GM21825 (cell line): ENCODE data around the gene CACNG1.

ENCODE experiments used
- ATAC-seq: cut with Tn5 transposase; IDR thresholded peaks from one replicate; pipeline ENCODE4 v1.9.1; 2021; ENCODE audit warnings: mild to moderate bottlenecking, moderate library complexity; ENCODE audit not compliant: unreplicated experiment

The CACNG1 gene, protein sequence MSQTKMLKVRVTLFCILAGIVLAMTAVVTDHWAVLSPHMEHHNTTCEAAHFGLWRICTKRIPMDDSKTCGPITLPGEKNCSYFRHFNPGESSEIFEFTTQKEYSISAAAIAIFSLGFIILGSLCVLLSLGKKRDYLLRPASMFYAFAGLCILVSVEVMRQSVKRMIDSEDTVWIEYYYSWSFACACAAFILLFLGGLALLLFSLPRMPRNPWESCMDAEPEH

DNA sequence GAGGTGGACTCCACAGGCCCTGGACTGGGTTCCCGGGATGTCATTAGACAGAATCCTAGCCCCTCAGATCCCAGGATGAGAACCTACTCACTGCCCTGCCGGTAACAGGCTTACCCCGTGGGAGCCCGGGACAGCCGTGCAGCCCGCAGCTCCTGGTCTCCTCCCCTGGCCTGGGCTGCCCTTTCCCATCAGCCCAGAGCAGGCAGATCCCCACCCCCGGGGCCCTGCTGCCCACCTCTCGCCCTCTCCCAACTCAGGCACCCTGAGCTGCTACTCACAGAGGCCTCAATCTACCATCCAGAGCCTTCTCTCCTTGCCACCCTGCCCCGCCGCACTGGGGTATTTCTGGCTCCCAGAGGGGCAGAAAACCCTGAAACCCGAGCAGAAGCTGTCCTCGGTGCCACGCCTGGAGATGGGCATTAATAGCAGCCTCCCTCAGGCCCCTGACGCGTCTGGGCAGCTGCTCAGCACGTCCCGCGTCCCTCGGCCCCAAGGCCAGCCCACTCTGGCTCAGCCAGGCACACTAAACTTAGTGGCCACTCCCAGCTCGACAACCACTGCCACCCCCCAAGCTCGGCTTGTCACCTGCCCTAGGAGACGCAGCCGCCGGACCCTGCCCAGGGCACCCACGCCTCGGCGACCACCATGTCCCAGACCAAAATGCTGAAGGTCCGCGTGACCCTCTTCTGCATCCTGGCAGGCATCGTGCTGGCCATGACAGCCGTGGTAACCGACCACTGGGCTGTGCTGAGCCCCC lies at the start of gene CACNG1:
CACNG1 (plus strand) TSS at position 539 of the 757 bp plus-strand sequence; CDS start at position 646, 107 bp downstream.
- ATAC-seq, result no peak

DNA sequence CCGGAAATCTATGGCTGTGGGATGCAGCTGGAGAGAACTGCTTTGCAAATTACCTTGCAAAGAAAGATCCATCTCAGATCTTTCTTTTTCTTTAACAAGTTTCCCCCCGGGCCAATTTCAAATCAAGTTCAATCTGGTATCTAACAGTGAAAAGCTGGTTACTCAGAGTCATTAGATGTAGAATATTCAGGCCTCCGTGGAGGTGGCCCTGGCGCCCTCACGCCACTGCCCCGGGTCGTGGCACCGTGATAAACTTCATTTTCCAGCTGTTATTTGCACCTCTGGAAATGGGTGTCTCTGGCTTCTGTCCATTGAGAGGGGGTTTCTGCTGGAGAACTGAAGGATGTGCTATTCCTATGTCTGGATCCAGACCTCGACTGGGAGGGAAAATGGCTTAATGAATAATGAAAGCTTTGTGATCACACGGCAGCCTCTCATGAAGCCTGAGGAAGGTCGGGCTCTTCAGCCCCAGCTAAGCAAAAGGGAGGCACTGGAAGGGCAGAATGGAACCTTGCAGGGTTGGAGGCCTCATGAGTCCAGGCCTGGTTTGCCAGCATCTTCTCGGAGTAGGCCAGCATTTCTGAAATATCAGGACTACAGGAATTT lies 49.3 kb upstream of the CACNG1 start:
- no peak for ATAC-seq

DNA sequence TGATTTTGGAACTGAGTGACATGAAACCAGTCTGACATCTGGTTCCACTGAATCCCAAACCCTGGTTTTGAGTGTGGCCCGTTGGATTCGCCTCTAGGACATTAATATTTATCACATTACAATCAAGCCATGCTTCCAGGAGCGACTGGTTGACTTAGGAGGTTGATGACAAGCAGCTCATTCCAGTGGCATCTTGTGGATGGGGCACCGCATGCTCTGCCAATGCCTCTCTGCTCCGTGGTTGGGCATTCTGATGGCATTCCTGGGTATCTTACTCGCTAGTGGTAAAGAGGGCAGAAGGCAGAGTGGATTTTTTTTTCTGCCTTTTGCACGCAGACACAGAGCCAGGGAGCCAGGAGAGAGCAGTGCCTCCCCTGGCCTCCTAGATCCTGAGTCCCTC lies 48.4 kb upstream of the CACNG1 start:
- ATAC-seq, result no peak

DNA sequence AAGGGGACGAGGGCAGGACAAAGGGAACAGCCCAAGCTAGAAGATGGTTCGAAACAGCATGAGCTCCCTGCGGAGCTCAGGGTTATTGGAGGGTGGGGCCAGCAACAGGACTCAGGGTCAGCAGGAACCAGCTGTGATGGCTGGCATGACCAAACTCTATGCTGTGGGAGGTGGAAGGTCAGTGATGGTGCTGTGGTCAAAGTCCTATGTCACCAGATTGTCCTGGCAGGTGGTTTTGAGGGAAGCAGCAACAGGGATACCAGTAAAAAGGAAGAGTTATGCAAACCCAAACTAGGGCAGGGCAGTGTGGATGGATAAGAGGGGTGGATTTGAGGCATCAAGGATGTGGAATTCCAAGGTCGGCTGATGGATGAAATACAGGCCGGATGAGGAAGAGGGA lies 47.4 kb upstream of the CACNG1 start:
- no peak for ATAC-seq

DNA sequence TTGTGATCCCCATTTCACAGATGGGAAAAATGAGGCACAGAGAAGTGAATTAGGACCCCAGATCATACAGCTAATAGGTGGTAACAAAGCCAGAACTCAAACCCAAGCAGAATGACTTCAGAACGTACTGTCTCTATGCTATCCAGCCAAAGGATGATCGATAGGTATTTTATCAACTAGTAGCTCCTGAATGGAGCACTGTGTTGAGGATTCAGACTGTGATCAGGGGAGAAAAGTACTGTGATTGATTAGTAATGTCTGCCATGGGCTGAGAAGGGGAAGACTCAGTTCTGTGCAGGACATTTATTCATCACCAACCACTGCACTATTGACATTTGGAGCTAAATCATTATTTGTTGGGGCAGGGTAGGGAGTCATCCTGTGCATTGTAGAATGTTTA lies 41.1 kb upstream of the CACNG1 start:
- ATAC-seq, result no peak

DNA sequence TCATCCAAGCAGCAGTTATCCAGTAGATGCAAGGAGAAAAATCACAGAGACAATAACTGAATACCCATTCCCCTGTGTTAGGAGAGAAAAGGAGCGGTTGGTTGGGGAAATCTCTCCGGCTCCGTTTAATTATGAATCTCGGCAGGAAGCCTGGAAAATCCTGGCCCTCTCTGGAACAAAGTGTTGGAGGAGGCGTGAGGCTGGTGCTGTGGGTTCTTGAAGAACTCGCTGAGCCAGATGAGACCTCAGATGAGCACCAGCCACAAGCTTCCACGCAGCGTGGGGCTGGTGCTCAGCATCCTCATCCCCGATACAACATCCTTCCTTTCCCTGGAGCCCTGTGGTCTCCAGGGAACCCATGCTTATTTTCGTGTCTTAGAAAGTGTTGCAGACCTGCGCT lies 40.2 kb upstream of the CACNG1 start:
- ATAC-seq, result no peak

DNA sequence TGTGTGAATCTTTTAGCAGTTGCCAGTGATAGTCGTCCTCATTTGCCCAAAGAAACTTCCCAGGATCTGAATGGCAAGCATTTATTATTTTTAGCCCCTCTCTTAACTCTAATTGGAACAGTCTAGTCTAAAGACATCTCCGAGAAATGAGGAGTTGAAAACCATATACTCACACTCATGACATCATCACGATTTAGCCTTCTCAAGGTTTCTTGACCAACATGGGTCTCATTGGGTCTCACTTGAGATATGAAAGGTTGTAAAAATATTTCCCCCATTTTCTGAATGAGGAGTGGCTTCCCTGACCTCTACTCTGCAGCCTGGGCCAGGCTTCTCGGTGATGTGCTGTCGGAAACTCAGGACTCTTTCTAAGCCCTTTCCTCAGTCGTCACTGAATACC lies 37.1 kb upstream of the CACNG1 start:
- ATAC-seq, result no peak

DNA sequence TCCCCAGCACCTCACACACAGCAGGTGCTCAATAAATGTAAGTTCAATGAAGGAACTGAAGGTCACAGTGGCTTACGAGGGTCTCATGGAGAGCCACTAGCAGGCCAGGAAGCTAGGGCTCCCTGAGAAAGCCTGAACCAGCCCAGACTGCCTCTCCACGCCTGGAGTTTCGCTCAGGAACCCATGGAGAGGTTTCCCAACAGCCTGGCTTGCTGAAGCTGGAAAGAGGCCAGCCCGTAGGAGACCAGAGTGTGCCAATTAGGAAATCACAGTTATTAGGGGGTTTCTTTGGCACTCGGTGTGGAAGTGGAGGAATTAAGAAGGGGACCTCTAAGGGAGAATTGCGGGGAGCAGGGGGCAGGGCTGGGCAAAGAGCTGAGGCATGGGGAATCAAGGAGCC lies 36.3 kb upstream of the CACNG1 start:
- ATAC-seq, result no peak

DNA sequence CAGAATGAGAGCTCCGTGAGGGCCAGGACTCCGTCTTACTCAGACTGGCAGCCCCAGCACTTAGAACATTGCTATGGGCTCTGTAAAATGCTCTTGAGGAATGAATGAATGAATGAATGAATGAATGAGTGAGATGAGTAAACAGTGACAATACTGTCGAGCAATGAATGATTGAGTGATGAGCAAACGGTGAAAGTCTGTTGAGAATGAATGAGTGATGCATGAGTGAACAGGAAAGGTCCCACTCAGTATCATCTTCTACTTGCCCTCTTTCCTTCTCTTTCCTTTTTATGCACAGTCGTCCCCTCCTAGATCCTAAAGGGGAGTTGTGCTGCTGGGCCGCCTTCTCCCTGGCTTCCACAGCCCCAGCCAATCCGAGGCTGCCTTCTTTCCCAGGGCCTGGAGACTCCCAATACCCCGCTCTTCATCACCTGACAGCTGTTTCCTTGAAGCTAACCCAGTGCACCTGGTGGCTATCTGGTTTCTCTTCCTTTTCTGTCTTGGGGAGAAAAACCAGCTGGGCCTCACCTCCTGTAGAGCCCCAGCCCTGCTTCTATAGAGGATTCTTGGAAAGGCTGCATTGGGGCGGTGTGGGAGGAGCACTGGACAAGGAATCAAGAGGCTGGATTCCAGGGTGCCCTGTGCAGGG lies 32.7 kb upstream of the CACNG1 start:
- no peak for ATAC-seq

DNA sequence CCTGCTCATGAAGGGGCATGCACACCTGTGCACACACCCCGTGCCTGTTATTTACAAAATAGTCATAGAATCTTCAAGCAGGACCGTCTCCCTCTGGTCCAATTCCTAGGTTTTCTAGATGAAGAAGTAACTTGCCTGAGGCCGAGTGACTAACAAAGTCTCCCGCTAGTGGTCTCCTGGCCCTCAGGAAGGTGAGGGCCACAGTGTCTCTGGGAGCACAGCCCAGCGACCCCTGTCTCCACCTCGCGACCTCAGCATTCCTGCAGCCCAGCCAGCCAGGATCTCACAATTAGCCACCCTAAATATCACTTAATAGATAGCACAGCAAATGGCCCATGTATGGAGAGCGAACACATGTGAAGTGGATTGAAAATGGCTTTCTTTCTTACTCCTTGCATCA lies 30.5 kb upstream of the CACNG1 start:
- ATAC-seq, result no peak

DNA sequence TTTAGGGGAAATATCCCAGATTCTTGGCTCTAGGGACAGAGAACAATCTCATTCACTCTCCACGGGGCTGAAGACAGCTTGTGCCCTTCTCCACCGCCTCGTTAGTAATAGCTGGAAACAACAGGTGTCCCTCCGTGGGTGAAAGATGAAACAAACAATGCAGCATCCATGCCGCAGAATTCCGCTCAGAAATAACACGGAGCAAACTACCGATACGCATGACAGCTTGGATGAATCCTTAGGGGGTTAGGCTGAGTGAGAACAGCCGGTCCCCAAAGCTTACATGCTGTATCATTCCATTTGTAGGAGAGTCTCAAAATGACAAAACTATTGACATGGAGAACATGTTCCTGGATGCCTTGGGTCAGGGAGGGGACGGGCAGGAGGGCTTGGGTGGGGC lies 29.4 kb upstream of the CACNG1 start:
- no peak for ATAC-seq

DNA sequence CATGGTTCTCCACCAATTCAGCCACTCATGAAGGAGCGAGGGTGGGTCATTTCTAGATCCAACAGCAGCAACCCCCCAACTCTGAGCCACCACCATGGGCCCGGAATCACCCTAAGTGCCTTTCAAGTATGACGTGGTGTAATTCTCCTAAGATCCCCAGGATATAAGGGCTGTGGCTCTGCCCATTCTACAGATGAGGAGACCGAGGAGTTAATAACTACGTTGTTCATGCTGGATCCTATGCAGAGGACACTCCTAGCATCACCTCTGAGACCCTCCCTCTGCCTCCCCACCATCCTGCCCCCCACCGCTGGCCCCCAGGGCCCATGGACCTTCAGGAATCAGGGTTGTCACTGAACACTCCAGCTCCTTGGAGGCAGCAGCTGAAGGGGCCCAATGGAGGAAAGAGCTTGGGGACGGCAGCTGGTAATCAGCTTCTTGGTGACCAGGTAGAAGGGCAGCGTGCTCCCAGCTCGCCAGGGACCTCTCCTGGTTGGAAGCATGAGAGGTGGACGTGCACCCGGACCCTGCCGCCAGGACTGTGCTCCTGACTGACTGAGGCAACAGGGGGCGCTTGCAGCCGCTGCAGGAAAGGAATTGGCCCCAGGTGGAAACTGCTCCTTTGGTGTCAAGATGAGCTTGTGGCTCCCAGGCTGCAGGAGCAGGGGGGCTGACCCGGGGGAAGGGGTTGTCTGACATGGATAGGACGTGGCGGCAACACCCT lies 28.2 kb upstream of the CACNG1 start:
- ATAC-seq, result no peak

DNA sequence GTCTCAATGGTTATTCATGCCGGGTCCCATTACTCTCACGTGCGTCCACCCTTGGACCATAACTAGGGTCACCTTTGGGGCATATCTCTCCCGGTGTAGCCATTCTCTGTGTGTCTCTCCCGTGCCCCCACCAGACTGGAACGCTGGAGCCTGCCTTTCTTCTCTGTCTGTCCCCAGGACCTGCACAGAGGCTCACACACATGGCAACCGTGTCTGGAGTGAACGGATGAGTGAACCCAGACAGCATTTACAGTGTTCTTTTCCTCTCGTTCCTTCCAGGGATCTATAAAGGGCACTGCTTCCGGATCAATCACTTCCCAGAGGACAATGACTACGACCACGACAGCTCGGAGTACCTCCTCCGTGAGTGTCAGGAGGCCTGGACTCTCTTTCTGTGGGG lies 26.4 kb upstream of the CACNG1 start:
- no peak for ATAC-seq

DNA sequence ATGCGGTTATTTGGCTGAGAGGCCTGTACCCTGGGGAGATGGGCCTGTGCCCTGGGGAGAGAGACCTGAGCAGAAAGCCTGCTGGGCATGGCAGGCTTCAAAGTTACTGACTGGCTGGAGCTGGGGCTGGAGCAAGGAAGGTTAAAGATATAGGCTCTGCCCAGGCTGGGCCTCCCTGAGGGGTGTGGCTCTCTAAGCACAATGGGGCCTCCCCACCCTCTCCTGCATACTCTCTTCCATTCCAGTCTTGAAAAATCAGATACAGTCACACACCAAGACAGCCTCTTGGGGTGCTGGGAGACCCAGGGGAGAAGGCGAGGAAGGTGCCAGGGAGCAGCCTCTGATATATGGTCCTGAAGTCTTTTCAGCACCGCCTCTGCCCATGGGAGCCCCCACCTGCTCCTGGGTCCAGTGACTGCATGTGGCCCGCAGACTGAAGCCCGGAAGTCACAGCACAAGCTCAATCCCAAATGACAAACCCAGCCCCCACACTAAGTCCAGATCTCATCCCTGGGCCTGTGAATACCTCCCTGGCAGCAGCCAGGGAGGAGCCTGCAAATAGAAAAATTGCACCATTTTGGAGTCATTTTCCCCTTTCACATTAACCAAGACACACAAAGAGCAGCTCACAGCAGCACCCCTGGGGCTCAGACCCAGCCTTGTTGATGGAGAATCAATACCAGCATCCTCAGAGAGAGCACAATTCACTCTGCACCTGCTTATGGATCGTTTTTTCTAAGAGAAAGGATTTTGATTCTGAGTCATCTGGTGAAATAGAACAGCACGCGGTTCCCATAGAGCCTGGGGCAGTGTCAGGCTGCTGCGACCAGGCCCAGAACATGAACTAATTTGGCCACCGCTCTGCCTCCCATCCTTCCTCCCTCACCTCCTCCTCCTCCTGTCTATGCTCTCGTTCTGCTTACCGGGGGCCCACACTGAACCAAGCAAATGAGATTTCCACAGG lies 25.6 kb upstream of the CACNG1 start:
- ATAC-seq, result no peak

DNA sequence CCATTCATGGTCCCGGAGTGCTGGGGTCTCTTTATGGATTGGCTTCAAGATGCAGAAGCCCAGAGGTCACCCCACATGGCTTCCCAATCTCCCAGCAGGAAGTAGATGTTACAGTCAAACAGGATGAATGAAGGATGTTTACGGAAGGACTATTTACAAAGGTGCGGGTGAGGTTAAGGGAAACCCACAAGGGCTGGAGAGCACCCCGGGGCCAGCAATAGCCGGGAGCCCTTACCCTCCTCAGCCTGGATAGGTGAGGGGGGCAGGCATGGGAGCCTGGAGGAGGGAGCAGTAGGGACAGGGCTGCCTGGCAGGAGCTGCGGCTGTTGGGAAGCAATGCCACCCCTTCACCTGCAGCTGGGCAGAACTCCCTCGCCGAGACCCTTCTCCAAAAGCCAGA lies 24.5 kb upstream of the CACNG1 start:
- no peak for ATAC-seq

DNA sequence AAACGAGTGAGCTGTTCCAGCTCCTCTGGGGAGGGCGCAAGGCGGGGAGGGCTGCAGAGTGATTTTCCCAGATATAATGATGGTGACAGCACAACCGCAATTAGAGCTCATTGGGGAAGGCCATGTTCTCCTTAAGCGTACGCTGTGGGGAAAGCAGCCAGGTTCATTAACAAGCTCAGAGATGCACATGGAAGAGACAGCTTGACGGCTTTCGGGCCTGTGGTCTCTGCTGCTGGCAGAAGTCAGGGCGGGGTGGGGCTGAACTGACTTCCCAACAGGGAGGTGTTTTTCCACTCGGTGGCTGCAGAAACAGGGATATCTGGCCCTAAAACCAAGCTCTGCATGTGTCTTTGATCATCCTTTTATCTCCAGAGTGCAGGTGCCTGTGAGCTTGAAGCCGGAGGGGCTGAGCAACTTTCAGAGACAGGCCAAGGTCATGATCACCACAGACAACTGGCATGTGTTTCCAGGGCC lies 24.0 kb upstream of the CACNG1 start:
- no peak for ATAC-seq

DNA sequence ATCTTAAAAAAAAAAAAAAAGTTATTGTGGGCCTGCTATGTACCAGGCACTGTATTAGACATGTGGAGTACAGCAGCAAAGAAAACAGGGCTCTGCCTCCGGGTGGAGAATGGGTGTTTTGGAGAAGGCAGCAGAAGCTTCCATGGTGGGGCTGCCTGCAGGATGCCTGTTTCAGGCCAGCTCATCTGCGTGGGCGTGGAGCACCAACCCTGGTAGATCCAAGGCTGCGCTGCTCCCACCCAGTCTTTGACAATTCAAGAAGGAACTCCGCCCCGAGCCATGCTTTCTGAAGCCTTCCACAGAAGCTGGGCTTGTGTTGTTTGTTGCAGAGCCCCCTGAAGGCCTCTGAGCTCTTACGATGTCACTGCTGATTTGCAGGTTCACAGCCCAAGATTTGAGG lies 23.2 kb upstream of the CACNG1 start:
- ATAC-seq, result no peak

DNA sequence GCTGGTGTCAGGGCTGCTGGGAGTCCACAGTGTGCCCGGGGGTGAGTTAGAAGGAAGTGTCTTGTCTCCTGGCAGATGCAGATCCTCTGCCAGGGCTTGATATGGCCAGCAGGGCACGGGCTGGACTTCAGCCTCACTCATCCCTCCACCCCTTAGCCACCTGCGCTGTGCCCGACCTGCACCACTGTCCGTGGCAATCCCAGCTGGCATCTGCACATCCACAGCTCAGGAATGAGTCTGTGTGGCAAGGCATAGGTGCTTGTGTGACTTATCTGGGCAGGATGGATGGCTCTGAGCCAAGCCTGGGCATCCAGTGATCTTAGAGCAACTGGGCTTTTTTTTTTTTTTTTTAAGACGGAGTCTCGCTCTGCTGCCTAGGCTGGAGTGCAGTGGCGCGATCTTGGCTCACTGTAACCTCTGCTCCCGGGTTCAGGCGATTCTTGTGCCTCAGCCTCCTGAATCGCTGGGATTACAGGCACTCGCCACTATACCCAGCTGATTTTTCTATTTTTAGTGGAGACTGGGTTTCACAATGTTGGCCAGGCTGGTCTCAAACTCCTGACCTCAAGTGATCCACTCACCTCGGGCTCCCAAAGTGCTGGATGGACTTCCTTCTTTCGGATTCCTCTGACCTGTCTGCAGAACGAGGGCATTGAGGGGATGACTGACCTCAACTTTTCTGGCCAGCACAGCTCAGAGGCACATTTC lies 22.5 kb upstream of the CACNG1 start:
- no peak for ATAC-seq

DNA sequence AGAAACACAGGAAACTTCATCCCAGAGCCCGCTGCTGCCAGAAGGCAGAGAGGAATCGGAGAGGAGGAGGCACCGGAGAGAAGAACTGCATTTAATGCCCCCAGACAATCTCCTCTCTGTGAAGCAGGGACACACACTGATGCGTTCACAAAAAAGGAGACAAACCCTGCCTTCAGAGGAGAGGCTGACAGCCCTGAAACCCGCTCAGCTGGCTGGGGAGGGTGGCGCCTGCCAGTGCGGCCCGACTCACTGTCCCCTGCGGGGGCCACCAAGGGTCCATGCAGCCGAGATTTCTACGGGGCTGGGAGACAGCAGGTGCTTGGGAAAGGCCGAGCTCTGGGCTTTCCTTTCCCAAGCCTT lies 21.9 kb upstream of the CACNG1 start:
- ATAC-seq, result no peak
